Measurements from ENCODE around the gene BRMS1.

The BRMS1 gene

DNA sequence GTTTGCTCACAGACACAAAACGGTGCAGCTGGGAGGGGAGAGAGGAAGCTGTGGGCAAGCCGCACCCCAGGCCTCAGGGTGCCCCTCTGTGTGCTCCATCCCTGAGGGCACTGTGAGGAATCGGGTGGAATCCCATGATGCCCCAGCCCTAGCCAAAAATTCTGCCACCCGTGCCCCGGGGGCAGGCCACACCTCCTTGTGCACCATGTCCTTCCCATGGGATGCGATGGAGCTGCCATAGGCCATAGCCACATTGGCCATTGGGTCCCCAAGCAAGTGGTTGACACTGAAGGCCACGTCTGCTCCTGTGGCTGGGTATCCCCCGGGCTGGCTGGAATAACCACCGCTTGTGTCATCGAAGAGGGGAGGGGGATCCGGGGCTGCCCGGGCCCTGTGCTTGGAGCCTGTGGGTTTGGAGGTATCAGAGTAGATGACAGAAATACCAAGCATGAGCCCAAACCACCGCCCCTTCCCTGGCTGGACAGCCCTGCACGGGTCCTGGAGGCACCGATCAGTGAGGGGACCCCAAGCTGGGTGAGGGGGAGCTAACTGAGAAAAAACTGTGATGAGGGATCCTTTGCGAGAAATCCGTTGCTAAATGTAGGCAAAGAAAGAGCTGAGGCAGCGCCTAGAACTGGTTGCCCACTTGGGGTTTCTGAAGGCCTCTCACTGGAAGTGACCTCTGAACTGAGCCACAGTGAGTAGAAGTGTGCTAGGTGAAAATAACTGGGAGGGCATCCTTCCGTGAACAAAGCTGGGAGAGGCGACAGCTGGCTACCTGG lies 56.8 kb downstream of the BRMS1 start:
- peak in 1 of 56 donors; percentile 28 for DNase-seq

Data from amygdala (tissue), 56 donors.